Activated CD4-positive, alpha-beta memory T cell treated with anti-CD3 and anti-CD28 coated beads for 36 hours (primary cell): ENCODE measurements around the gene GLTPD2. TPM values are rescaled to one million over a fixed set of nuclear protein-coding genes. Genes with fewer than 3 reads are reported as not detected.

Experiments used
- CTCF ChIA-PET: fragments of 350-600 bp; sonication (Branson Sonifier 250); formaldehyde crosslinking; loops from one replicate; lab custom pipeline; 2021; ENCODE audit warnings: antibody characterized with exemption, inconsistent platforms; lab: Charles Lee
- POLR2A ChIA-PET: fragments of 350-600 bp; sonication (Branson Sonifier 250); formaldehyde crosslinking; loops from one replicate; lab custom pipeline; 2021; ENCODE audit warnings: antibody characterized with exemption; lab: Charles Lee
- DNase-seq: peaks from one replicate; pipeline ENCODE4 v3.0.0-alpha.2; 2020
- H3K27ac Mint-ChIP-seq: one replicate; pipeline ENCODE4 v1.8.0; 2021; ENCODE audit warnings: mixed read lengths
- H3K27me3 Mint-ChIP-seq: one replicate; pipeline ENCODE4 v1.8.0; 2021; ENCODE audit warnings: mixed read lengths
- H3K36me3 Mint-ChIP-seq: one replicate; pipeline ENCODE4 v1.8.0; 2021; ENCODE audit warnings: mixed read lengths
- H3K4me1 Mint-ChIP-seq: one replicate; pipeline ENCODE4 v1.8.0; 2021; ENCODE audit warnings: low read depth, mixed read lengths
- H3K4me3 Mint-ChIP-seq: one replicate; pipeline ENCODE4 v1.8.0; 2021; ENCODE audit warnings: mild to moderate bottlenecking, mixed read lengths
- H3K9me3 Mint-ChIP-seq: one replicate; pipeline ENCODE4 v1.8.0; 2021; ENCODE audit warnings: mixed read lengths
- intact Hi-C: fragments of 100-400 bp; cut with micrococcal nuclease; formaldehyde crosslinking; loops from one replicate; pipeline ENCODE4 v1.15.1; 2023
- total RNA-seq, 2 experiments: library from RNA; stranded (reverse); gene quantifications; one replicate each; pipeline ENCODE4 v1.2.3, GENCODE V29; 2021

GLTPD2 gene
- total RNA-seq, 2 experiments from 2014 or later, result not detected

GRCh38 chr17:4748686-4749085 lies 40.1 kb upstream of the GLTPD2 start:
- CTCF ChIA-PET, result interaction anchor here (1.0 kb wide), 1 partner anchor 41 kb away, joined by 3 read pairs; no protein-coding TSS in a partner anchor
- H3K4me1 Mint-ChIP-seq, result peaks cover 11% of the 10 kb centered on the region
- POLR2A ChIA-PET, result no interaction called here
- H3K27me3 Mint-ChIP-seq, result peaks cover 9% of the 10 kb centered on the region
- intact Hi-C loops, result loop anchor here (1.0 kb wide), 1 partner anchor 20 kb away; no protein-coding TSS in a partner anchor
- no peak overlapping the region for H3K27ac Mint-ChIP-seq
- no peak for DNase-seq
- no peaks in the 10 kb centered on the region for H3K36me3 Mint-ChIP-seq
- H3K4me3 Mint-ChIP-seq, result no peak overlapping the region
- H3K9me3 Mint-ChIP-seq, result no peaks in the 10 kb centered on the region

GRCh38 chr17:4750606-4751005 lies 38.2 kb upstream of the GLTPD2 start:
- no peak for DNase-seq
- H3K36me3 Mint-ChIP-seq, result no peaks in the 10 kb centered on the region
- peaks cover 16% of the 10 kb centered on the region for H3K27me3 Mint-ChIP-seq
- peaks cover 11% of the 10 kb centered on the region for H3K4me1 Mint-ChIP-seq
- ChIA-PET POLR2A (no interaction called here), CTCF (no interaction called here)
- H3K27ac Mint-ChIP-seq, result no peak overlapping the region
- intact Hi-C loops, result no loop called here
- H3K9me3 Mint-ChIP-seq, result no peaks in the 10 kb centered on the region
- H3K4me3 Mint-ChIP-seq, result no peak overlapping the region

GRCh38 chr17:4751932-4752331 lies 36.8 kb upstream of the GLTPD2 start:
- no peaks in the 10 kb centered on the region for H3K36me3 Mint-ChIP-seq
- CTCF ChIA-PET, result no interaction called here
- POLR2A ChIA-PET, result no interaction called here
- no peaks in the 10 kb centered on the region for H3K9me3 Mint-ChIP-seq
- H3K4me3 Mint-ChIP-seq, result no peak overlapping the region
- no peak for DNase-seq
- intact Hi-C loops, result no loop called here
- no peak overlapping the region for H3K27ac Mint-ChIP-seq
- H3K4me1 Mint-ChIP-seq, result peaks cover 11% of the 10 kb centered on the region
- peaks cover 16% of the 10 kb centered on the region for H3K27me3 Mint-ChIP-seq

- ChIA-PET POLR2A (no interaction called here), CTCF (no interaction called here)
- Mint-ChIP-seq H3K27ac (no peak overlapping the region), H3K36me3 (no peaks in the 10 kb centered on the region), H3K27me3 (peaks cover 16% of the 10 kb centered on the region), H3K4me1 (peaks cover 2% of the 10 kb centered on the region), H3K9me3 (no peaks in the 10 kb centered on the region), H3K4me3 (no peak overlapping the region)
- intact Hi-C loops, result no loop called here
- DNase-seq, result no peak
Measured at GRCh38 chr17:4753392-4753791, 35.4 kb upstream of the GLTPD2 start.

GRCh38 chr17:4759776-4760236 lies 29.0 kb upstream of the GLTPD2 start:
- Mint-ChIP-seq H3K27me3 (peaks cover 10% of the 10 kb centered on the region), H3K4me3 (no peak overlapping the region), H3K4me1 (no peaks in the 10 kb centered on the region), H3K36me3 (no peaks in the 10 kb centered on the region), H3K9me3 (no peaks in the 10 kb centered on the region), H3K27ac (no peak overlapping the region)
- CTCF ChIA-PET, result no interaction called here
- intact Hi-C loops, result no loop called here
- no peak for DNase-seq
- POLR2A ChIA-PET, result no interaction called here

- Mint-ChIP-seq H3K9me3 (no peaks in the 10 kb centered on the region), H3K4me3 (no peak overlapping the region), H3K27ac (no peak overlapping the region), H3K27me3 (peaks cover 8% of the 10 kb centered on the region), H3K36me3 (no peaks in the 10 kb centered on the region), H3K4me1 (no peaks in the 10 kb centered on the region)
- intact Hi-C loops, result no loop called here
- ChIA-PET CTCF (interaction anchor here (1.7 kb wide), 1 partner anchor 25 kb away, joined by 6 read pairs; no protein-coding TSS in a partner anchor), POLR2A (no interaction called here)
- no peak for DNase-seq
Measured at GRCh38 chr17:4764595-4764994, 24.2 kb upstream of the GLTPD2 start.

- ChIA-PET POLR2A (no interaction called here), CTCF (no interaction called here)
- Mint-ChIP-seq H3K36me3 (no peaks in the 10 kb centered on the region), H3K4me1 (peaks cover 3% of the 10 kb centered on the region), H3K27me3 (peaks cover 3% of the 10 kb centered on the region), H3K27ac (no peak overlapping the region), H3K4me3 (no peak overlapping the region), H3K9me3 (no peaks in the 10 kb centered on the region)
- no peak for DNase-seq
- intact Hi-C loops, result no loop called here
Measured at GRCh38 chr17:4766201-4766600, 22.6 kb upstream of the GLTPD2 start.

GRCh38 chr17:4766723-4767122 lies 22.0 kb upstream of the GLTPD2 start:
- no peak for DNase-seq
- Mint-ChIP-seq H3K4me3 (no peak overlapping the region), H3K9me3 (no peaks in the 10 kb centered on the region), H3K27ac (no peak overlapping the region), H3K27me3 (peaks cover 4% of the 10 kb centered on the region), H3K4me1 (peaks cover 7% of the 10 kb centered on the region), H3K36me3 (no peaks in the 10 kb centered on the region)
- ChIA-PET CTCF (interaction anchor here (0.7 kb wide), 1 partner anchor 307 kb away, joined by 3 read pairs; no protein-coding TSS in a partner anchor), POLR2A (no interaction called here)
- intact Hi-C loops, result no loop called here

GRCh38 chr17:4768298-4768697 lies 20.5 kb upstream of the GLTPD2 start:
- intact Hi-C loops, result no loop called here
- Mint-ChIP-seq H3K36me3 (no peaks in the 10 kb centered on the region), H3K4me3 (no peak overlapping the region), H3K9me3 (no peaks in the 10 kb centered on the region), H3K27ac (no peak overlapping the region), H3K4me1 (peaks cover 11% of the 10 kb centered on the region), H3K27me3 (peaks cover 6% of the 10 kb centered on the region)
- CTCF ChIA-PET, result no interaction called here
- DNase-seq, result no peak
- POLR2A ChIA-PET, result no interaction called here

GRCh38 chr17:4769628-4770027 lies 19.1 kb upstream of the GLTPD2 start:
- no peak for DNase-seq
- ChIA-PET CTCF (no interaction called here), POLR2A (no interaction called here)
- H3K9me3 Mint-ChIP-seq, result no peaks in the 10 kb centered on the region
- H3K27ac Mint-ChIP-seq, result no peak overlapping the region
- no peaks in the 10 kb centered on the region for H3K36me3 Mint-ChIP-seq
- H3K4me3 Mint-ChIP-seq, result no peak overlapping the region
- intact Hi-C loops, result no loop called here
- peaks cover 6% of the 10 kb centered on the region for H3K27me3 Mint-ChIP-seq
- peaks cover 11% of the 10 kb centered on the region for H3K4me1 Mint-ChIP-seq

GRCh38 chr17:4771519-4772234 lies 17.1 kb upstream of the GLTPD2 start, which contains the start of gene TM4SF5:
TM4SF5 (plus strand) TSS chr17:4771886; CDS start chr17:4771923, 37 bp downstream.
- Mint-ChIP-seq H3K4me1 (peaks cover 11% of the 10 kb centered on the region), H3K27ac (no peak within 1 kb of the TSS), H3K9me3 (no peaks in the 10 kb centered on the region), H3K4me3 (no peak within 1 kb of the TSS), H3K36me3 (no peaks in the 10 kb centered on the region), H3K27me3 (peaks cover 8% of the 10 kb centered on the region)
- intact Hi-C loops, result no loop called here
- peak; percentile 47 for DNase-seq
- CTCF ChIA-PET, result interaction anchor here (2.0 kb wide), 1 partner anchor 18 kb away, joined by 5 read pairs; no protein-coding TSS in a partner anchor
- POLR2A ChIA-PET, result no interaction called here

GRCh38 chr17:4772235-4772613 lies 16.5 kb upstream of the GLTPD2 start:
- H3K4me1 Mint-ChIP-seq, result peaks cover 11% of the 10 kb centered on the region

More at GRCh38 chr17:4772235-4772613, 16.5 kb upstream of the GLTPD2 start:
- Mint-ChIP-seq H3K27me3 (peaks cover 8% of the 10 kb centered on the region), H3K27ac (no peak overlapping the region), H3K9me3 (no peaks in the 10 kb centered on the region), H3K36me3 (no peaks in the 10 kb centered on the region), H3K4me3 (no peak overlapping the region)
- intact Hi-C loops, result no loop called here
- POLR2A ChIA-PET, result no interaction called here
- no peak for DNase-seq
- CTCF ChIA-PET, result interaction anchor here (2.0 kb wide), 1 partner anchor 18 kb away, joined by 5 read pairs; no protein-coding TSS in a partner anchor
